VCaP (cell line): Measurements from ENCODE around the gene DIAPH1.

ENCODE experiments used
- H3K27ac ChIP-seq: fragments of 450-650 bp; 2 replicates; pipeline ENCODE4 v1.5.1; 2017
- CTCF ChIP-seq: fragments of 450-650 bp; conservative IDR thresholded peaks from 2 replicates; pipeline ENCODE4 v1.5.1; 2017; ENCODE audit warnings: mild to moderate bottlenecking, moderate library complexity

DIAPH1 gene

DNA sequence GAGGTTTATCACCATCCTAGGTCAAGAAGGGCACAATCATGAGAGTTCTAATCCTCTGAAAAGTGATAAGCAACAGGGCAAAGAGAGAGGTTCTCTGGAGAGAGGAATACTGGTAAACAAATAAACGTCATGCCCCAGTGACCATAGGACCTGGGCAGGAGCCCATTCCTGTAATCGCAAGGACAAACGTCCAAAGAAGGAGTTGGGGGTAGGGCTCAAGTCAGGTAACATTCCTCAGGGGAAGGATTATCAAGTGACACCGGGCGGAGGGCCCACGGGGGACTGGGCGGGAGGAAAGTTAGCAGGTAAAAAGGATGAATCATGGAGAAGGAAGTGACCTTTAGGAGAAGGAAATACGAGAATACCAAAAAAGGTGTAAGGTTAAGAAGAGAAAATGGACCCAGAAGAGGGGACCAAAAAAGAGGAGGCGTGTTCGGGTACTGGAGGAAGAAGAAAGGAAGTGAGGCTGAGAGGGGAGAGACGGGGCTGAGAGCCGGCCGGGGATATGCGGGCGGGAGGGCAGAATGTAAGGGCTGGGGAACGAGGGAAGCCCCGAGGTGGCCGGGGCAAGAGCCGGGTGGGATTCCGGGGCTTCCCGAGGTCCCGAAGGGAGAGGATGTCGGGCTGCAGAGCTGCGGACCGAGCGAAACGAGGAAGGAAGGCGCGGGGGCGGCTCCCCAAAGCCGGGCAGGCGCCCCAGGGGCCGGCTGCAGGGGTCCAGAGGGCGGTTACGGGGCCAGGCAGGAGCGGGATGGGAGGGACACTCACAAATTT, 583 bp downstream of the DIAPH1 start:
- peak overlapping the region; percentile 95 for H3K27ac ChIP-seq
- TF ChIP-seq CTCF, result no peak

GRCh38 chr5:141617682-141618029, 1.1 kb downstream of the DIAPH1 start:
- no peak for TF ChIP-seq CTCF
- peak overlapping the region; percentile 95 for H3K27ac ChIP-seq

DNA sequence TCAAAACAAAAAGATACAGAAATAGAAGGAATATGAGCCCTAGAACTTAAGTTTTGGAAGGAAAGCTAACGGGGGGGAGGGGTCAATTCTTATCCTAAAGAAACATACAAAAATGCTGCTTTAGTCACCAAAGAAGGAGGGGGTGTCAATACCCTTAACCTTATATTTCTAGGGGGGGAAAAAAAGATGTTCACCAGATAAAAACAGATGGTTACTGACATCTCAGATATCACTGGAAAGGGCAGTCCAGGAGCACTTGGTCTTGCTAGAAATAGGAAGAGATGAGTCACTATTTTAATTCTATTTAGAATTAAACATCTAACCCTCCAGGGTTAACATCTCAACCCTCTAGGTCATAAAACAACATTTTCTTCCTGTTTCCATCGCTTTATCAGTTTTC, 1.7 kb downstream of the DIAPH1 start:
- TF ChIP-seq CTCF, result no peak
- H3K27ac ChIP-seq, result peak overlapping the region; percentile 95

- H3K27ac ChIP-seq, result peak overlapping the region; percentile 95
- no peak for TF ChIP-seq CTCF
These were observed 2.6 kb downstream of the DIAPH1 start for GRCh38 chr5:141615991-141616720.

DNA sequence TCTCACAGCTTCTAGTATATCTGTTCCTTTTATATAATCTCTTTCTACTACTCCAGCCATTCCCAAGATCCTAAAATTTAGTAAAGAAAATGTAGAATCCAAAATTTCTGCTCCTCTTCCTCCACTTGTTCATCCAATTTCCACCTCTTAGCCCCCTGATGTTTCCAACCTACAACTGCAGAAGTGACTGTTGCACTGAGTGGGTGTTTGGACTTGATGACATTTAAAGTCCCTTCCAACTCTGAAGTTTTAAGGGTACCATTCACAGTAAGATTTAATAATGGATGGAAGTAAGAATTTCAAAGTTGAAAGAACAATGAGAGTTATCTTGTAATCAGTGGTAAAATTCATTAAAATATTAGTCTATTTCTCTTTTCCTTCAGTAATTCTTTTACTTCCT, 5.5 kb downstream of the DIAPH1 start:
- no peak for TF ChIP-seq CTCF
- peak overlapping the region; percentile 95 for H3K27ac ChIP-seq

DNA sequence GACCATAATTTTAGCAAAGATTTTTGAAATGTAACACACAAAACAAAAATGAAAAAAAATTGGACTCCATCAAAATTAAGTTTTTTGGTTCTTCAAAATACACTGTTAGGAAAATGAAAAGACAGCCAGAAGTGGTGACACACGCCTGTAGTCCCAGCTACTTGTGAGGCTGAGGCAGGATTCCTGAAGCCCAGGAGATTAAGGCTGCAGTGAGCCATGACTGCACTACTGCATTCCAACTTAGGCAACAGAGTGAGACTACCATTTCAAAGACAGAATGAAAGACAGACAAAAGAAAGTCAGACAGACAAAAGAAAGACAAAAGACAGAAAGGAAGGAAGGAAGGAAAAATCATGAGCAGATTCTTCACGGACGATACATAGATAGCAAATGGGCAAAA, 7.5 kb downstream of the DIAPH1 start:
- TF ChIP-seq CTCF, result no peak
- no peak overlapping the region for H3K27ac ChIP-seq

DNA sequence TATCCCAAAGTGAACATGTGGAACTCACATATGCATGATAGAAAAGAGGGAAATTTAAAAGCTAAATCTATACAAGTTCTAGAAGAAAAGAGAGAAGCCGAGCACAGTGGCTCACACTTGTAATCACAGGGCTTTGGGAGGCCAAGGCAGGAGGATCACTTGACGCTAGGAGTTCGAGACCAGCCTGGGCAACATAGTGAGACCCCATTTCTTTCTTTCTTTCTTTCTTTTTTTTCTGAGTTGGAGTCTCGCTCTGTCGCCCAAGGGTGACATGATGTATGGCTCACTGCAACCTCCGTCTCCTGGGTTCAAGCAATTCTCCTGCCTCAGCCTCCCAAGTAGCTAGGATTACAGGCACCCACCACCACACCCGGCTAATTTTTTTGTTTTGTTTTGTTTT, 8.9 kb downstream of the DIAPH1 start:
- peak overlapping the region; percentile 65 for H3K27ac ChIP-seq

GRCh38 chr5:141609044-141609443, 9.8 kb downstream of the DIAPH1 start:
- peak overlapping the region; percentile 65 for H3K27ac ChIP-seq
- TF ChIP-seq CTCF, result no peak
